ENCODE data around the gene SNRNP40. TPM values are rescaled to one million over a fixed set of nuclear protein-coding genes. Genes with fewer than 3 reads are reported as not detected.

The SNRNP40 gene
- total and polyA plus RNA-seq, 2 donors from 2014 or later: 31.3 to 44.2 TPM

GRCh38 chr1:31315902-31316301 lies 19.3 kb upstream of the SNRNP40 start:
- Histone ChIP-seq H3K27me3 (ENCODE audit: control insufficient read depth, insufficient read depth, low read length) (no peaks in the 10 kb centered on the region), H3K4me1 (ENCODE audit: control insufficient read depth in 2 of 3, insufficient read depth in 2 of 3, low read depth in 1 of 3, low read length in 3 of 3) (no peaks in the 10 kb centered on the region), H3K9me3 (ENCODE audit: control insufficient read depth in 2 of 3, insufficient read depth in 1 of 3, low read length in 3 of 3) (no peaks in the 10 kb centered on the region), H3K4me3 (ENCODE audit: low read length in 3 of 3) (no peak overlapping the region), H3K9ac (ENCODE audit: low read length in 3 of 3) (no peak overlapping the region), H3K27ac (ENCODE audit: low read depth in 2 of 2, low read length in 2 of 2) (no peak overlapping the region), H3K36me3 (ENCODE audit: control insufficient read depth in 2 of 3, insufficient read depth in 3 of 3, low read length in 3 of 3) (peaks cover 9 to 18% (median 17%) of the 10 kb centered on the region in 3 donors)
- FAIRE-seq (no peak), DNase-seq (no peak)
- intact Hi-C loops (cut with DNase I): no loop called here
- no peak for TF ChIP-seq CTCF (IDR thresholded peaks at IDR 0.05; ENCODE audit: borderline replicate concordance, extremely low read depth, insufficient read depth)

GRCh38 chr1:31310198-31310597 lies 13.6 kb upstream of the SNRNP40 start:
- Histone ChIP-seq H3K4me3 (ENCODE audit: low read length in 3 of 3) (no peak overlapping the region), H3K27me3 (ENCODE audit: control insufficient read depth, insufficient read depth, low read length) (no peaks in the 10 kb centered on the region), H3K9ac (ENCODE audit: low read length in 3 of 3) (no peak overlapping the region), H3K27ac (ENCODE audit: low read depth in 2 of 2, low read length in 2 of 2) (no peak overlapping the region), H3K4me1 (ENCODE audit: control insufficient read depth in 2 of 3, insufficient read depth in 2 of 3, low read depth in 1 of 3, low read length in 3 of 3) (no peaks in the 10 kb centered on the region), H3K36me3 (ENCODE audit: control insufficient read depth in 2 of 3, insufficient read depth in 3 of 3, low read length in 3 of 3) (peaks cover 4 to 15% (median 6%) of the 10 kb centered on the region in 3 donors), H3K9me3 (ENCODE audit: control insufficient read depth in 2 of 3, insufficient read depth in 1 of 3, low read length in 3 of 3) (no peaks in the 10 kb centered on the region)
- no peak for DNase-seq
- intact Hi-C loops (cut with DNase I): no loop called here
- FAIRE-seq: no peak
- TF ChIP-seq CTCF (IDR thresholded peaks at IDR 0.05; ENCODE audit: borderline replicate concordance, extremely low read depth, insufficient read depth): no peak

GRCh38 chr1:31308036-31308435 lies 11.4 kb upstream of the SNRNP40 start:
- H3K4me3 ChIP-seq (ENCODE audit: low read length in 3 of 3): no peak overlapping the region
- no peaks in the 10 kb centered on the region for H3K27me3 ChIP-seq (ENCODE audit: control insufficient read depth, insufficient read depth, low read length)
- H3K9ac ChIP-seq (ENCODE audit: low read length in 3 of 3): no peak overlapping the region
- H3K9me3 ChIP-seq (ENCODE audit: control insufficient read depth in 2 of 3, insufficient read depth in 1 of 3, low read length in 3 of 3): no peaks in the 10 kb centered on the region
- intact Hi-C loops (cut with DNase I): no loop called here
- no peak for DNase-seq
- no peaks in the 10 kb centered on the region for H3K4me1 ChIP-seq (ENCODE audit: control insufficient read depth in 2 of 3, insufficient read depth in 2 of 3, low read depth in 1 of 3, low read length in 3 of 3)
- no peak for TF ChIP-seq CTCF (IDR thresholded peaks at IDR 0.05; ENCODE audit: borderline replicate concordance, extremely low read depth, insufficient read depth)
- no peak for FAIRE-seq
- no peak overlapping the region for H3K27ac ChIP-seq (ENCODE audit: low read depth in 2 of 2, low read length in 2 of 2)
- H3K36me3 ChIP-seq (ENCODE audit: control insufficient read depth in 2 of 3, insufficient read depth in 3 of 3, low read length in 3 of 3): peaks cover 4 to 15% (median 6%) of the 10 kb centered on the region in 3 donors

GRCh38 chr1:31306278-31306677 lies 9.7 kb upstream of the SNRNP40 start:
- no peak overlapping the region for H3K27ac ChIP-seq (ENCODE audit: low read depth in 2 of 2, low read length in 2 of 2)
- H3K9ac ChIP-seq (ENCODE audit: low read length in 3 of 3): no peak overlapping the region
- no peak for FAIRE-seq

More at GRCh38 chr1:31306278-31306677, 9.7 kb upstream of the SNRNP40 start:
- H3K9me3 ChIP-seq (ENCODE audit: control insufficient read depth in 2 of 3, insufficient read depth in 1 of 3, low read length in 3 of 3): no peaks in the 10 kb centered on the region
- H3K36me3 ChIP-seq (ENCODE audit: control insufficient read depth in 2 of 3, insufficient read depth in 3 of 3, low read length in 3 of 3): peaks cover 0 to 3% (median 0%) of the 10 kb centered on the region in 3 donors
- no peak for TF ChIP-seq CTCF (IDR thresholded peaks at IDR 0.05; ENCODE audit: borderline replicate concordance, extremely low read depth, insufficient read depth)
- H3K4me3 ChIP-seq (ENCODE audit: low read length in 3 of 3): no peak overlapping the region
- H3K27me3 ChIP-seq (ENCODE audit: control insufficient read depth, insufficient read depth, low read length): no peaks in the 10 kb centered on the region
- H3K4me1 ChIP-seq (ENCODE audit: control insufficient read depth in 2 of 3, insufficient read depth in 2 of 3, low read depth in 1 of 3, low read length in 3 of 3): no peaks in the 10 kb centered on the region
- intact Hi-C loops (cut with DNase I): no loop called here
- DNase-seq: no peak
